ENCODE measurements around the gene PDZD2. TPM values are rescaled to one million over a fixed set of nuclear protein-coding genes. Genes with fewer than 3 reads are reported as not detected.

PDZD2 gene
- total RNA-seq, result 0.44 and 5.3 TPM in 2 replicates

DNA sequence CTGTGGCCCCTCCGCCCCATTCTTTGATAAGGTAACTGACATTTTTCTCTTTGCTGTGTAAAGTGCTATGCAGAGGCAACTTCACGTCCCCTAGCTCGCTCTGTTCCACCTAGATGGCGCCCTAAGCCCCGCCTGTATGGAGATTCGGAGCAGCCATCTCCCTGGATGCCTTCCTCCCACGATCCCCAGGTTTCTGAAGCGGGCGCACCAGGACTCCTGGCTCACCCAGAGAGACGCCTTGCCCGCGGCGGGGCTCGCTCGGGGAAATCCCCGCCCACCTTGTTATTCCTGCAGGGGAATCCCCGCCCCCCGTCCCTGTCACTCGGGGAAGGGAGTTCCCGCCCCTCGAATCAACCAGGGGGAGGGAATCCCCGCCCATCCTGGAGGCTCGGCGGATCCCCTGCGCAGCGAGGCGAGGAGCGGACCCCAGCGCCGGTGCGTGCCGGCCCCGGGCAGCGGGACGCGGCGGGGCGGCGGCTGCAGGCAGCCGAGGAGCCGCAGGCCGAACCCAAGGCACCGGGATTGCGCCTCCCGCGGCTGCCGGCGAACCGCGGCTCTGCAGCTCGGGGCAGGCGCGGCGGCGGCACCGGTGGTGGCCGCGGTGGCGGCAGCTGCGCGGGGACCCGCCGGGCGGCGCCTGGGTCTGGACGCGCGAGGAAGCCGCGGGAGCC, at the start of gene PDZD2:
TSS of gene PDZD2 (plus strand) at position 384 of the 671 bp plus-strand sequence.

Small RNA genes within 50 kb of the gene (small RNA-seq; reads per million reads assigned to genes)
- gene AC025458.1 (ENCODE audit: low replicate concordance), result 0.16 reads per million
- gene MIR4279 (ENCODE audit: low replicate concordance), result not detected
- not detected for gene RF00019 (ENCODE audit: low replicate concordance)
- gene RNU6-358P (ENCODE audit: low replicate concordance), result not detected
- gene RNU6-363P (ENCODE audit: low replicate concordance), result 0.13 reads per million
- gene RNU6-760P (ENCODE audit: low replicate concordance), result not detected

Other genes with a start within 250 kb of the PDZD2 start
- 29.8 and 56.0 TPM in 2 replicates for gene DROSHA, start 107.0 kb upstream of the PDZD2 start, total RNA-seq
- 21.9 and 25.5 TPM in 2 replicates for gene C5orf22, start 106.8 kb upstream of the PDZD2 start, total RNA-seq

All from placental pericyte (primary cell).